ENCODE measurements around the gene MAP3K3.

MAP3K3 gene

DNA sequence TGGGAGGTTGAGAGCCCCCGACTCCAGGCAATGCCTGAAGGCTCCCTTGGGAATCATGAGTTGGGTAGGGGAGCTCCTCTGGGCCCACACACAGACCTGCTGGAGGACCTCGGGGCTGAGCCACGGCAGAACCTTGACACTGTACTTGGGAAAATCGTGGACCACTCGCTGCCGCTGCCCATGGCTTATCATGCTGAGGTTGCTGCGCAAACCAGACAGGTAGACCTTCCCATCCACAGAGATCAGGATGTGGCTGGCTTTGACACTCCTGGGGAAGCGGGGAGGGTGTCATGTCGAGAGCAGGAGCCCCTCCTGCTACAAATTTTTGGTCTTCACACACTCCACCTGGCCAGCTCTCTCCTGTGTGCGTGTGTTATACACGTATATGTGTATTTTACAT is 84.9 kb downstream of the MAP3K3 start:
- Histone ChIP-seq H3K4me3 (ENCODE audit: low read depth in 1 of 2, low read length in 2 of 2) (no peak overlapping the region), H4K20me1 (ENCODE audit: insufficient read depth, low read length) (0 out of 2 replicates have a peak, but pooled peaks cover 7% of the 10 kb centered on the region), H3K4me1 (ENCODE audit: insufficient read depth, low read length) (peaks cover 2% of the 10 kb centered on the region; the same call in 1 of the 2 replicates), H2AFZ (ENCODE audit: low read depth, low read length) (no peak overlapping the region), H3K9me3 (ENCODE audit: insufficient read depth, low read length, severe bottlenecking) (no peaks in the 10 kb centered on the region), H3K79me2 (ENCODE audit: insufficient read depth, low read length) (no peaks in the 10 kb centered on the region), H3K9ac (ENCODE audit: low read depth, low read length) (no peak overlapping the region), H3K27me3 (ENCODE audit: insufficient read depth, low read length, poor library complexity) (no peaks in the 10 kb centered on the region), H3K4me2 (ENCODE audit: insufficient read depth, low read length) (no peak overlapping the region), H3K36me3 (ENCODE audit: insufficient read depth, low read length) (peaks cover 75% of the 10 kb centered on the region), H3K27ac (ENCODE audit: low read length) (no peak overlapping the region)
- DNase-seq (no peak), ATAC-seq (ENCODE audit: insufficient read depth, low read depth) (no peak)
- no peak for TF ChIP-seq EZH2 (IDR thresholded peaks at IDR 0.05; ENCODE audit: borderline replicate concordance, low read depth, low read length, severe bottlenecking)
- TF ChIP-seq, protein P1, sequence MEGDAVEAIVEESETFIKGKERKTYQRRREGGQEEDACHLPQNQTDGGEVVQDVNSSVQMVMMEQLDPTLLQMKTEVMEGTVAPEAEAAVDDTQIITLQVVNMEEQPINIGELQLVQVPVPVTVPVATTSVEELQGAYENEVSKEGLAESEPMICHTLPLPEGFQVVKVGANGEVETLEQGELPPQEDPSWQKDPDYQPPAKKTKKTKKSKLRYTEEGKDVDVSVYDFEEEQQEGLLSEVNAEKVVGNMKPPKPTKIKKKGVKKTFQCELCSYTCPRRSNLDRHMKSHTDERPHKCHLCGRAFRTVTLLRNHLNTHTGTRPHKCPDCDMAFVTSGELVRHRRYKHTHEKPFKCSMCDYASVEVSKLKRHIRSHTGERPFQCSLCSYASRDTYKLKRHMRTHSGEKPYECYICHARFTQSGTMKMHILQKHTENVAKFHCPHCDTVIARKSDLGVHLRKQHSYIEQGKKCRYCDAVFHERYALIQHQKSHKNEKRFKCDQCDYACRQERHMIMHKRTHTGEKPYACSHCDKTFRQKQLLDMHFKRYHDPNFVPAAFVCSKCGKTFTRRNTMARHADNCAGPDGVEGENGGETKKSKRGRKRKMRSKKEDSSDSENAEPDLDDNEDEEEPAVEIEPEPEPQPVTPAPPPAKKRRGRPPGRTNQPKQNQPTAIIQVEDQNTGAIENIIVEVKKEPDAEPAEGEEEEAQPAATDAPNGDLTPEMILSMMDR (IDR thresholded peaks at IDR 0.05; ENCODE audit: borderline replicate concordance, extremely low read depth, low read length, poor library complexity, severe bottlenecking): no peak

DNA sequence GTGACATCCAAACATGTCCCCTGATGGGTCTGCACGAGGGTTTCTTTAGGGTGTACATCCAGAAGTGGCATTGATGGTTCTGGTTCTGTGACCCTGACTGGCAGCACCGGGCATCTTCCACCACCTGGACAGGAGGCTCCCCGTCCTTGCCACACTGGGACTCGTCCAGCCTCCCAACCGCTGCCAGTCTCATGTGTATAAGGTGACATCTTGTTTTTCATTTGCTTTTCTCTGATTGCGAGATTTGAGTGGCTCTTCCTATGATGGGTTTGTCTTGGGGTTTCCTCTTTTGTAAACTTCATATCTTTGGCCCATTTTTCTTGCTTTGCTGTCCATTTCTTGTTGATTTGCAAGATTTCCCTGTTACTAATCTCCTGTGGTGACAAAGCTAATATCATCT is 86.9 kb downstream of the MAP3K3 start:
- H3K4me3 ChIP-seq (ENCODE audit: low read depth in 1 of 2, low read length in 2 of 2): no peak overlapping the region
- H4K20me1 ChIP-seq (ENCODE audit: insufficient read depth, low read length): no peaks in the 10 kb centered on the region
- peaks cover 72% of the 10 kb centered on the region for H3K36me3 ChIP-seq (ENCODE audit: insufficient read depth, low read length)
- H3K27ac ChIP-seq (ENCODE audit: low read length): no peak overlapping the region
- H3K4me1 ChIP-seq (ENCODE audit: insufficient read depth, low read length): peaks cover 2% of the 10 kb centered on the region; the same call in 1 of the 2 replicates
- H3K27me3 ChIP-seq (ENCODE audit: insufficient read depth, low read length, poor library complexity): no peaks in the 10 kb centered on the region
- TF ChIP-seq EZH2 (IDR thresholded peaks at IDR 0.05; ENCODE audit: borderline replicate concordance, low read depth, low read length, severe bottlenecking): no peak
- TF ChIP-seq, protein P1 (IDR thresholded peaks at IDR 0.05; ENCODE audit: borderline replicate concordance, extremely low read depth, low read length, poor library complexity, severe bottlenecking): no peak
- DNase-seq (no peak), ATAC-seq (ENCODE audit: insufficient read depth, low read depth) (no peak)
- H3K9ac ChIP-seq (ENCODE audit: low read depth, low read length): no peak overlapping the region
- H2AFZ ChIP-seq (ENCODE audit: low read depth, low read length): no peak overlapping the region
- H3K79me2 ChIP-seq (ENCODE audit: insufficient read depth, low read length): no peaks in the 10 kb centered on the region
- H3K4me2 ChIP-seq (ENCODE audit: insufficient read depth, low read length): no peak overlapping the region
- H3K9me3 ChIP-seq (ENCODE audit: insufficient read depth, low read length, severe bottlenecking): no peaks in the 10 kb centered on the region

DNA sequence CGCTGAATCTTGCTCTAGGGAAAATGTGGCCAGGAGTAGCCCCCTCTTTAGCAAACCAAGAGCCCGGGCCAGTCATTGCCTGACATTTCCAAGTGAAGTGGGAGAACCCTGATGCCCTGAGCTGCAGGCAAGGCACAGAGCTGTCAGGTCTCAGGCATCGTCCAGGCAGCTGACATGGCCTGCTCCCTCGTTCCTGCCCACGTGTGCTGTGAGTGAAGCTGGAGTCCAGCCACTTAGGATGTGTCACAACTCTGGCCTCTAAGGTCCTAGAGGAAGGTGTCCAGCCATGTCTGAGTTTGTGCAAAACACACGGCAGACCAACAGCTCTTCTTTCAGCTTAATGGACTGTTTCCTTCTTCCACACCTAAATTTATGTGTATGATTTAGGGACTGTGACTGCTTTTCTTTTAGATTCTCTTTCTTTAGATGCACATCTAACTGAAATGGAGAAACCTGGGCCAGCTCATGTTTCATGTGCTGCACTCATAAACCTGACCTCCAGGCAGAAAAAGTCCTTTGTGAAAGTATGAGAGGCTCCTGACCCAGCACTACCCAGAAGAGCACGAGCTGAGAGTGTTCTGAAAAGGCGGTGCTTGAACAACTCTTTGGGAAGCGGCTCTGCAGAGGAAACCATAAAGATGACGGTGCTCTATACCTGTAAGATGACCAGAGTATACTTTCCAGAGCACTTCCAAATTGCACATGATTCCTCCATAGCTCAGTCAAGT is 92.5 kb downstream of the MAP3K3 start:
- Histone ChIP-seq H4K20me1 (ENCODE audit: insufficient read depth, low read length) (no peaks in the 10 kb centered on the region), H3K79me2 (ENCODE audit: insufficient read depth, low read length) (no peaks in the 10 kb centered on the region), H2AFZ (ENCODE audit: low read depth, low read length) (no peak overlapping the region), H3K4me3 (ENCODE audit: low read depth in 1 of 2, low read length in 2 of 2) (no peak overlapping the region), H3K36me3 (ENCODE audit: insufficient read depth, low read length) (peaks cover 51% of the 10 kb centered on the region), H3K27me3 (ENCODE audit: insufficient read depth, low read length, poor library complexity) (no peaks in the 10 kb centered on the region), H3K4me2 (ENCODE audit: insufficient read depth, low read length) (no peak overlapping the region), H3K9me3 (ENCODE audit: insufficient read depth, low read length, severe bottlenecking) (no peaks in the 10 kb centered on the region), H3K27ac (ENCODE audit: low read length) (no peak overlapping the region), H3K4me1 (ENCODE audit: insufficient read depth, low read length) (no peaks in the 10 kb centered on the region), H3K9ac (ENCODE audit: low read depth, low read length) (no peak overlapping the region)
- DNase-seq (no peak), ATAC-seq (ENCODE audit: insufficient read depth, low read depth) (no peak)
- TF ChIP-seq EZH2 (IDR thresholded peaks at IDR 0.05; ENCODE audit: borderline replicate concordance, low read depth, low read length, severe bottlenecking): no peak
- TF ChIP-seq, protein P1 (IDR thresholded peaks at IDR 0.05; ENCODE audit: borderline replicate concordance, extremely low read depth, low read length, poor library complexity, severe bottlenecking): no peak

Measured in DND-41 (cell line).